Subcutaneous abdominal adipose tissue (tissue), 5 donors: ENCODE data around the gene FSTL4.

ENCODE experiments used
- H3K27ac ChIP-seq: one replicate; pipeline ENCODE4 v1.7.0; 2013; ENCODE audit warnings: low read depth, mild to moderate bottlenecking, inconsistent platforms, low read length, moderate library complexity
- H3K27me3 ChIP-seq, 5 donors: one replicate each; pipeline ENCODE4 v1.7.0; 2013; ENCODE audit warnings: low read length in 5 of 5, inconsistent platforms in 1 of 5; ENCODE audit not compliant: control insufficient read depth in 5 of 5, insufficient read depth in 4 of 5
- H3K36me3 ChIP-seq, 5 donors: one replicate each; pipeline ENCODE4 v1.7.0; 2013; ENCODE audit warnings: low read length in 5 of 5; ENCODE audit not compliant: control insufficient read depth in 5 of 5, insufficient read depth in 5 of 5
- H3K4me1 ChIP-seq, 5 donors: one replicate each; pipeline ENCODE4 v1.7.0; 2013; ENCODE audit warnings: low read length in 5 of 5, mild to moderate bottlenecking in 3 of 5, moderate library complexity in 1 of 5; ENCODE audit not compliant: control insufficient read depth in 5 of 5, insufficient read depth in 5 of 5
- H3K4me3 ChIP-seq, 5 donors: one replicate each; pipeline ENCODE4 v1.7.0; 2013; ENCODE audit warnings: low read length in 5 of 5, low read depth in 1 of 5
- H3K9ac ChIP-seq, 5 donors: one replicate each; pipeline ENCODE4 v1.7.0; 2013; ENCODE audit warnings: low read length in 5 of 5, mild to moderate bottlenecking in 4 of 5, moderate library complexity in 3 of 5
- H3K9me3 ChIP-seq, 5 donors: one replicate each; pipeline ENCODE4 v1.7.0; 2013; ENCODE audit warnings: low read length in 5 of 5; ENCODE audit not compliant: control insufficient read depth in 5 of 5
- donor health status: healthy.
- donor health status: healthy.
- donor health status: healthy.
- donor health status: healthy.
- donor health status: healthy.

The FSTL4 gene

GRCh38 chr5:133307275-133307674 lies 305.1 kb downstream of the FSTL4 start:
- no peak overlapping the region for H3K4me3 ChIP-seq
- no peaks in the 10 kb centered on the region for H3K4me1 ChIP-seq
- H3K36me3 ChIP-seq = no peaks in the 10 kb centered on the region
- H3K27me3 ChIP-seq = peaks cover 2 to 10% (median 5%) of the 10 kb centered on the region in 5 donors
- no peak overlapping the region for H3K27ac ChIP-seq
- no peaks in the 10 kb centered on the region for H3K9me3 ChIP-seq
- no peak overlapping the region for H3K9ac ChIP-seq

- Histone ChIP-seq H3K9ac (no peak overlapping the region), H3K4me3 (no peak overlapping the region), H3K4me1 (no peaks in the 10 kb centered on the region), H3K27ac (no peak overlapping the region), H3K27me3 (peaks cover 2 to 14% (median 5%) of the 10 kb centered on the region in 5 donors), H3K9me3 (no peaks in the 10 kb centered on the region), H3K36me3 (no peaks in the 10 kb centered on the region)
Observed at GRCh38 chr5:133304707-133305216, 307.6 kb downstream of the FSTL4 start.

DNA sequence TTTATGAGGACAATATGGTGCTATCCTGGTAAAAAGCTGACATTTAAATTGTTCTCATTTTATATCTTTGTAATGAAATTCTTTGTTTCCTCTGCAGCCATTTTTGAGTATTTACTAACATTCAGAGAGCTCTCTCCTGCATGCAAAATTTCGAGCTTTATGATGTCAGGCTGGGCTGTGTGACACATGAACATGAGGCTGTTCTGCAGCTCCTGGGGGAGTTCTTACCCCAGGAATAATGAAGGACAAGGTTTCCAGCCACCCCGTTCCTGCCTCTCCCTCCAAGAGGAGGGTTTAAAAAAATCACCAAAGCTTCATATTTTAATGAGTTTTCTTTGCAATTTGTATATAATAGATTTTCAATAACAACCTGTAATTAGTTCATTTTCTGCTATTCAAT lies 308.2 kb downstream of the FSTL4 start:
- Histone ChIP-seq H3K9ac (no peak overlapping the region), H3K27me3 (peaks cover 2 to 14% (median 5%) of the 10 kb centered on the region in 5 donors), H3K36me3 (no peaks in the 10 kb centered on the region), H3K9me3 (no peaks in the 10 kb centered on the region), H3K4me1 (no peaks in the 10 kb centered on the region), H3K4me3 (no peak overlapping the region), H3K27ac (no peak overlapping the region)

DNA sequence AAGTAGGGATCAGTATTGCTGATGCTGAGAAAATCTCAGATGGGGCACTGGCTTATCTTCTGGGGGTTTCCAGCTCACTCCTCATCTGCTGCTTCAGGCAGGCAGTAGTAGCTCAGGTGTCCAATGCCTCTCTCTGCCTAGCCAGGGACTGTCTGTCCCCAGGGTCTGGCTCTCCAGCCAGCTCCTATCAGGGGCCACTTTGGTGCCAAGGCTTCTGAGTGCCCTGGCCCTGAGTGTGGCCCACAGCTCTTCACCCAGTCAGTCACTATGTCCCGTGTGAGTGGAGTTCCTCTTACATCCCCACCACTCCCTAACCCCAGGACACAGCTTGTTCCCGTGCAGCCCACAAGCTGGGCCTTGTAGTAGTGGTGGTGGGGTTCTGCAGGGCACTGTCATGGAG lies 309.0 kb downstream of the FSTL4 start:
- H3K4me1 ChIP-seq = no peaks in the 10 kb centered on the region
- peaks cover 2 to 14% (median 5%) of the 10 kb centered on the region in 5 donors for H3K27me3 ChIP-seq
- H3K36me3 ChIP-seq = no peaks in the 10 kb centered on the region
- no peak overlapping the region for H3K9ac ChIP-seq
- no peaks in the 10 kb centered on the region for H3K9me3 ChIP-seq
- H3K4me3 ChIP-seq = no peak overlapping the region
- no peak overlapping the region for H3K27ac ChIP-seq

- no peak overlapping the region for H3K4me3 ChIP-seq
Observed at GRCh38 chr5:133299728-133300127, 312.6 kb downstream of the FSTL4 start.

GRCh38 chr5:133299021-133299420 lies 313.3 kb downstream of the FSTL4 start:
- Histone ChIP-seq H3K4me1 (peaks cover 0 to 4% (median 0%) of the 10 kb centered on the region in 5 donors), H3K9ac (no peak overlapping the region), H3K4me3 (no peak overlapping the region), H3K27ac (no peak overlapping the region), H3K36me3 (no peaks in the 10 kb centered on the region), H3K9me3 (no peaks in the 10 kb centered on the region), H3K27me3 (peaks cover 2 to 9% (median 6%) of the 10 kb centered on the region in 5 donors)

More at GRCh38 chr5:133299728-133300127, 312.6 kb downstream of the FSTL4 start:
- Histone ChIP-seq H3K27me3 (peaks cover 2 to 9% (median 5%) of the 10 kb centered on the region in 5 donors), H3K9me3 (no peaks in the 10 kb centered on the region), H3K4me1 (no peaks in the 10 kb centered on the region), H3K27ac (no peak overlapping the region), H3K36me3 (no peaks in the 10 kb centered on the region), H3K9ac (no peak overlapping the region)

- Histone ChIP-seq H3K4me1 (peaks cover 0 to 6% (median 0%) of the 10 kb centered on the region in 5 donors), H3K9me3 (no peaks in the 10 kb centered on the region), H3K9ac (no peak overlapping the region), H3K4me3 (no peak overlapping the region), H3K27me3 (peaks cover 0 to 9% (median 5%) of the 10 kb centered on the region in 5 donors), H3K36me3 (no peaks in the 10 kb centered on the region), H3K27ac (no peak overlapping the region)
Observed at GRCh38 chr5:133298447-133298846, 313.9 kb downstream of the FSTL4 start.

DNA sequence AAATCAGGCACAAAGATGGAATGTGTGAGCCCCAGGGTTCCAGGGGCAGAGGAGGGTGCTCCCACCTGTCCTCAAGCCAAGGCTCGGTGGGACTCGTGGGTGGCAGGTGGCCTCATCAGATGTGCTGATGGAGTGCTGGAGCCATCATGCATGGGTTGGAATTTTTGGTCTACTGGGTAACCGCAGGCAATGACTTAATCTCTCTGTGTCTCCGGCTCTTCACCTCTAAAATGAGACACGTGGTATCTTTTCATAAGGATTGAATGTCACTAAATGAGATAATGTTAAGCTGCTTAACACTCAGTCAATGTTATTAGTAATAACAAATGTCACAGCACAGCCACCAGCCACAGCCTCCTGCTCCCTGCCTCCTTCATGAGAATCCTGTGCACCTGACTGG lies 315.0 kb downstream of the FSTL4 start:
- no peak overlapping the region for H3K27ac ChIP-seq
- H3K36me3 ChIP-seq = no peaks in the 10 kb centered on the region
- no peak overlapping the region for H3K4me3 ChIP-seq
- no peaks in the 10 kb centered on the region for H3K9me3 ChIP-seq
- H3K27me3 ChIP-seq = peaks cover 0 to 9% (median 0%) of the 10 kb centered on the region in 5 donors
- H3K4me1 ChIP-seq = peaks cover 0 to 6% (median 0%) of the 10 kb centered on the region in 5 donors
- H3K9ac ChIP-seq = no peak overlapping the region

GRCh38 chr5:133296624-133297023 lies 315.7 kb downstream of the FSTL4 start:
- Histone ChIP-seq H3K4me3 (no peak overlapping the region), H3K9me3 (no peaks in the 10 kb centered on the region), H3K27ac (no peak overlapping the region)

GRCh38 chr5:133295520-133295919 lies 316.8 kb downstream of the FSTL4 start:
- Histone ChIP-seq H3K4me1 (peaks cover 0 to 6% (median 0%) of the 10 kb centered on the region in 5 donors), H3K27me3 (peaks cover 0 to 4% (median 0%) of the 10 kb centered on the region in 5 donors), H3K9me3 (no peaks in the 10 kb centered on the region), H3K36me3 (no peaks in the 10 kb centered on the region), H3K4me3 (no peak overlapping the region), H3K9ac (no peak overlapping the region), H3K27ac (no peak overlapping the region)

More at GRCh38 chr5:133296624-133297023, 315.7 kb downstream of the FSTL4 start:
- Histone ChIP-seq H3K4me1 (peaks cover 0 to 6% (median 0%) of the 10 kb centered on the region in 5 donors), H3K36me3 (no peaks in the 10 kb centered on the region), H3K27me3 (peaks cover 0 to 9% (median 0%) of the 10 kb centered on the region in 5 donors), H3K9ac (no peak overlapping the region)
